ENCODE results near the gene SUSD1.

DNA sequence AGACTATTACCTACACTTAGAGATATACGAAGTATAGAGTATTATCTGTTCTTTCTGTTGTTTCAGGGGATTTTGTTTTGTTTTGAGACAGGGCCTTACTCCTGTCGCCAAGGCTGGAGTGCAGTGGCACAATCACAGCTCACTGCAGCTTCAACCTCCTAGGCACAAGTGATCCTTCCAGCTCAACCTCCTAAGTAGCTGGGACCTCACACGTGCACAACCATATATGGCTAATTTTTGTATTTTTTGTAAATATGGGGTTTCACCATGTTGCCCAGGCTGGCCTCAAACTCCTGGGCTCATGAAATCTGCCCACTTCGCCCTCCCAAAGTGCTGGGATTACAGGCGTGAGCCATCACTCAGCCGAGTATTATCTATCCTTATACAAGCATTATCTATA is 45.9 kb downstream of the SUSD1 start:
- TF ChIP-seq, protein P1, sequence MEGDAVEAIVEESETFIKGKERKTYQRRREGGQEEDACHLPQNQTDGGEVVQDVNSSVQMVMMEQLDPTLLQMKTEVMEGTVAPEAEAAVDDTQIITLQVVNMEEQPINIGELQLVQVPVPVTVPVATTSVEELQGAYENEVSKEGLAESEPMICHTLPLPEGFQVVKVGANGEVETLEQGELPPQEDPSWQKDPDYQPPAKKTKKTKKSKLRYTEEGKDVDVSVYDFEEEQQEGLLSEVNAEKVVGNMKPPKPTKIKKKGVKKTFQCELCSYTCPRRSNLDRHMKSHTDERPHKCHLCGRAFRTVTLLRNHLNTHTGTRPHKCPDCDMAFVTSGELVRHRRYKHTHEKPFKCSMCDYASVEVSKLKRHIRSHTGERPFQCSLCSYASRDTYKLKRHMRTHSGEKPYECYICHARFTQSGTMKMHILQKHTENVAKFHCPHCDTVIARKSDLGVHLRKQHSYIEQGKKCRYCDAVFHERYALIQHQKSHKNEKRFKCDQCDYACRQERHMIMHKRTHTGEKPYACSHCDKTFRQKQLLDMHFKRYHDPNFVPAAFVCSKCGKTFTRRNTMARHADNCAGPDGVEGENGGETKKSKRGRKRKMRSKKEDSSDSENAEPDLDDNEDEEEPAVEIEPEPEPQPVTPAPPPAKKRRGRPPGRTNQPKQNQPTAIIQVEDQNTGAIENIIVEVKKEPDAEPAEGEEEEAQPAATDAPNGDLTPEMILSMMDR (IDR thresholded peaks at IDR 0.05), result no peak
- no peak for TF ChIP-seq POLR2AphosphoS5 (IDR thresholded peaks at IDR 0.05; ENCODE audit: low read depth, low read length)
